Measurements from ENCODE around the gene PIP5K1B.

Gene PIP5K1B

GRCh38 chr9:68744426-68744825 lies 39.4 kb downstream of the PIP5K1B start:
- no peak overlapping the region for H3K4me3 ChIP-seq (ENCODE audit: low read depth, low read length)
- no peak for TF ChIP-seq CTCF (IDR thresholded peaks at IDR 0.05; ENCODE audit: low read depth, low read length)

GRCh38 chr9:68746525-68746924 lies 41.5 kb downstream of the PIP5K1B start:
- no peak overlapping the region for H3K4me3 ChIP-seq (ENCODE audit: low read depth, low read length)
- TF ChIP-seq CTCF (IDR thresholded peaks at IDR 0.05; ENCODE audit: low read depth, low read length): no peak

- no peak overlapping the region for H3K4me3 ChIP-seq (ENCODE audit: low read depth, low read length)
These were observed 42.0 kb downstream of the PIP5K1B start for GRCh38 chr9:68747043-68747533.

DNA sequence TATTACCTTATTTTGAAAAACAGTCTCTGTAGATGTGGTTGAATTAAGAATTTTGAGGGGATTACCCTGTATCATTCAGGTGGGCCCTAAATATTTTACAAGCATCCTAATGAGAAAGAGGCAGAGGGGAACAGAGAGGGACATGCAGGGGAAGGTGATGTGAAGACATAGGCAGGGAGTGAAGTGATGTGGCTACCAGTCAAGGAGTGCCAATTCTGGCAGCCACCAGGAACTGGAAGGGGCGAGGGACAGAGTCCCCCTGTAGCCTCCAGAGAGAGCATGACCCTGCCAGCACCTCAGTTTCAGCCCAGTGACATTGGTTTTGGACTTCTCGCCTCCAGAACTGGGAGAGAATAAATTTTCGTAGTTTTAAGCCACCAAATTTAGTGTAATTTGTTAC lies 44.1 kb downstream of the PIP5K1B start:
- TF ChIP-seq CTCF (IDR thresholded peaks at IDR 0.05; ENCODE audit: low read depth, low read length): no peak
- no peak overlapping the region for H3K4me3 ChIP-seq (ENCODE audit: low read depth, low read length)

More at GRCh38 chr9:68747043-68747533, 42.0 kb downstream of the PIP5K1B start:
- no peak for TF ChIP-seq CTCF (IDR thresholded peaks at IDR 0.05; ENCODE audit: low read depth, low read length)

- TF ChIP-seq CTCF (IDR thresholded peaks at IDR 0.05; ENCODE audit: low read depth, low read length): no peak
- no peak overlapping the region for H3K4me3 ChIP-seq (ENCODE audit: low read depth, low read length)
These were observed 44.6 kb downstream of the PIP5K1B start for GRCh38 chr9:68749579-68750159.

DNA sequence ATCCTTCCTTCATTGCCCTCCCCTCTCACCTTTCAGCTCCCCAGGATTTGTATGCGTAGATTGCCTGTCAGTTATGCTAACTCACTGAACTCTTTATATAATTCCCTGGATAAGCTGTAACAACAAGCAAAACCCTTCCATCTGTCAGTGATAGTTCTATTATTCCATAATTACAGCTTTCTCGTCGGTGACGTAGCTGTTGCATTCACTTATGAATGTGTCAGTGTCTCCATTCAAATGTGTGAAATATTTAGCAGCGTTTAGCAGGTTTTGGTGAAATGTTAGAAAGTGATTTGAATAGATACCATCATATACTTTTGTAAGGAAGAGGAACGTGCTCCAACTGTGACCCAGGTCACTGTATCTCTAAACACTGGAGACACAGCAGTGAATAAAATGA lies 45.2 kb downstream of the PIP5K1B start:
- H3K4me3 ChIP-seq (ENCODE audit: low read depth, low read length): no peak overlapping the region
- no peak for TF ChIP-seq CTCF (IDR thresholded peaks at IDR 0.05; ENCODE audit: low read depth, low read length)

DNA sequence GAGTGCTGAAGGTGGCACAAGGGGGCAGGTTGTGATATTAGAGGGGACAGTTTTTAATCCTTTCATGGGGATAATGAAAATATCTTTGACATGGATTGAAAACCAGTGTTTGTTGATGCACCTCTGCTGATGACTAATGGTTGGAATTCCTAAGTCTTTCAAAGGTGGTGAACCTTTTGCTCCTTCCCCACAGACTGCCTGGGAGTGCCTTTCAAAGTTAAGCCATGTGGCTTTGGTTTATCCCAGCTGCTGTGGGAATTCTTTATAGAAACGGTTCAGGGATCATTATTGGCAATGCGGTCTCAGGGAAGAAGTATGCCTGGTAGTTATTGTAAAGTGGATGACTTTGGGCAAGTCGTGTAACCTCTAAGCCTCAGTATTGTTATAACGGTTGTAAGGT lies 45.7 kb downstream of the PIP5K1B start:
- TF ChIP-seq CTCF (IDR thresholded peaks at IDR 0.05; ENCODE audit: low read depth, low read length): no peak
- H3K4me3 ChIP-seq (ENCODE audit: low read depth, low read length): no peak overlapping the region
